HG03432 (cell line): ENCODE measurements around the gene THRB.

Experiments
- ATAC-seq: cut with Tn5 transposase; IDR thresholded peaks from one replicate; pipeline ENCODE4 v1.9.1; 2021; ENCODE audit warnings: mild to moderate bottlenecking, moderate library complexity; ENCODE audit not compliant: unreplicated experiment

The THRB gene

DNA sequence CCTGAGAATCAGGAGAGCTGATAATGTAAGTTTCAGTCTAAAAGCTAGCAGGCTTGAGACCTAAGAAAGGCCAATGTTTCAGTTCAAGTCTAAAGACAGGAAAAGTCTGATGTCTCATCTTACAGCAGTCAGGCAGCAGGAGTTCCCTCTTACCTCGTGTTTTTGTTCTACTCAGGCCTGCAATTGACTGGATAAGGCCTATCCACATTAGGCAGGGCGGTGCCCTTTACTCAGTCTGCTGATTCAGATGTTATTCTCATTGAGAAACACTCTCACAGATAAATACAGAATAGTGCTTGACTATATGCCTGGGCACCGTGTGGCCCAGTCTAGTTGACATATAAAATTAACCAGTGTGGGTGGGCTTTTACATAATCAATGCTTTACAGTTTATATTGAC is 427.2 kb downstream of the THRB start:
- no peak for ATAC-seq
